GM23338 (cell line): Measurements from ENCODE around the gene CDKN1C.

Source experiments
- CREB1 ChIP-seq: fragments of 250-450 bp; sonication (Bioruptor Pico); IDR thresholded peaks from 2 replicates; pipeline ENCODE4 v1.5.0; 2020; ENCODE audit warnings: low read depth, mild to moderate bottlenecking, moderate library complexity
- CTCF ChIP-seq, 2 experiments: fragments of 200-600 bp in 1 of 2; sonication (generic) in 1 of 2; conservative IDR thresholded peaks; 2 replicates each; pipeline versions ENCODE4 v1.5.1 to v1.6.1; 2016 to 2017; ENCODE audit warnings: antibody characterized with exemption in 2 of 2, low read depth in 2 of 2, mild to moderate bottlenecking in 2 of 2, moderate library complexity in 1 of 2
- ETS1 ChIP-seq: IDR thresholded peaks from 2 replicates; pipeline ENCODE4 v1.6.1; 2016; ENCODE audit warnings: antibody characterized with exemption
- EZH2 ChIP-seq: fragments of 200-600 bp; sonication (generic); IDR thresholded peaks from one replicate; pipeline ENCODE4 v1.8.0; 2017; ENCODE audit warnings: antibody characterized with exemption, mild to moderate bottlenecking, low read depth; ENCODE audit not compliant: unreplicated experiment
- EZH2phosphoT487 ChIP-seq: fragments of 200-600 bp; sonication (generic); IDR thresholded peaks from one replicate; pipeline ENCODE4 v1.8.1; 2018; ENCODE audit warnings: antibody characterized with exemption; ENCODE audit not compliant: unreplicated experiment
- JUNB ChIP-seq: IDR thresholded peaks from one replicate; pipeline ENCODE4 v1.6.1; 2016; ENCODE audit warnings: antibody characterized with exemption; ENCODE audit not compliant: unreplicated experiment
- NANOG ChIP-seq: IDR thresholded peaks from 2 replicates; pipeline ENCODE4 v1.6.1; 2016; ENCODE audit warnings: antibody characterized with exemption, borderline replicate concordance
- POLR2AphosphoS5 ChIP-seq: IDR thresholded peaks from 2 replicates; pipeline ENCODE4 v1.6.1; 2016; ENCODE audit warnings: antibody characterized with exemption, low read depth
- REST ChIP-seq: IDR thresholded peaks from one replicate; pipeline ENCODE4 v1.6.1; 2018; ENCODE audit warnings: antibody characterized with exemption; ENCODE audit not compliant: unreplicated experiment
- STAT1 ChIP-seq: IDR thresholded peaks from one replicate; pipeline ENCODE4 v1.6.1; 2016; ENCODE audit warnings: antibody characterized with exemption; ENCODE audit not compliant: unreplicated experiment
- ZNF114 ChIP-seq: fragments of 250-450 bp; sonication (Bioruptor Pico); IDR thresholded peaks from 2 replicates; pipeline ENCODE4 v1.5.0; 2020; ENCODE audit warnings: mild to moderate bottlenecking, moderate library complexity
- ZNF331 ChIP-seq: fragments of 250-450 bp; sonication (Bioruptor Pico); IDR thresholded peaks from 2 replicates; pipeline ENCODE4 v1.5.0; 2020; ENCODE audit warnings: low read depth, mild to moderate bottlenecking, moderate library complexity

- TF ChIP-seq CTCF (conservative IDR thresholded peaks at IDR 0.05; ENCODE audit: low read depth in 2 of 2), result no peak
- no peak for TF ChIP-seq REST
- TF ChIP-seq JUNB, result no peak
- TF ChIP-seq EZH2phosphoT487, result no peak
- peak; percentile 64 for TF ChIP-seq EZH2
- no peak for TF ChIP-seq POLR2AphosphoS5
- TF ChIP-seq CREB1 (CRISPR knock-in tag), result no peak
- TF ChIP-seq NANOG, result no peak
- no peak for TF ChIP-seq ETS1
- TF ChIP-seq ZNF331 (CRISPR knock-in tag), result no peak
- TF ChIP-seq ZNF114, result no peak
- no peak for TF ChIP-seq STAT1
These were observed 42.5 kb upstream of the CDKN1C start for GRCh38 chr11:2927851-2928604.
